Progenitor cell of endocrine pancreas (in vitro differentiated cells): ENCODE results near the gene GTF2H2C. TPM values are rescaled to one million over a fixed set of nuclear protein-coding genes. Genes with fewer than 3 reads are reported as not detected.
"Not testable (repeated sequence)": the region's sequence is repeated elsewhere in the genome, so short reads cannot be mapped to it uniquely, and the experiment has no call there.

ENCODE experiments used
- DNase-seq: peaks from one replicate; pipeline ENCODE4 v3.0.0; 2021; ENCODE audit warnings: low spot score; ENCODE audit not compliant: unreplicated experiment
- H3K27ac Mint-ChIP-seq: 2 replicates; pipeline ENCODE4 v1.8.0; 2021; ENCODE audit warnings: mild to moderate bottlenecking, moderate library complexity, mixed read lengths
- H3K27me3 Mint-ChIP-seq: 2 replicates; pipeline ENCODE4 v1.8.0; 2021; ENCODE audit warnings: mixed read lengths
- H3K36me3 Mint-ChIP-seq: 2 replicates; pipeline ENCODE4 v1.8.0; 2022; ENCODE audit warnings: mixed read lengths; ENCODE audit not compliant: insufficient read depth
- H3K4me1 Mint-ChIP-seq: 2 replicates; pipeline ENCODE4 v1.8.0; 2021; ENCODE audit warnings: low read depth, mixed read lengths
- H3K4me3 Mint-ChIP-seq: 2 replicates; pipeline ENCODE4 v1.8.0; 2021; ENCODE audit warnings: low read depth, mild to moderate bottlenecking, moderate library complexity, mixed read lengths
- H3K9me3 Mint-ChIP-seq: 2 replicates; pipeline ENCODE4 v1.8.0; 2021; ENCODE audit warnings: low read depth, mixed read lengths
- CTCF ChIP-seq: fragments of 200-600 bp; sonication (generic); IDR thresholded peaks from one replicate; pipeline ENCODE4 v1.5.0; 2021; ENCODE audit warnings: antibody characterized with exemption, mild to moderate bottlenecking; ENCODE audit not compliant: unreplicated experiment
- long read RNA-seq: library from polyadenylated mRNA; unstranded; transcript quantifications from one replicate; pipeline ENCODE4 v2.0.0, GENCODE V29; 2020
- total RNA-seq: library from RNA; stranded (reverse); gene quantifications from 2 replicates; pipeline ENCODE4 v1.2.1, GENCODE V29; 2021

GTF2H2C gene
- total RNA-seq: 52.6 and 64.1 TPM in 2 replicates
- long read RNA-seq, transcript GTF2H2C-201 (17 exons, 1,803 nt): minor isoform, 10 of 98 reads
- long read RNA-seq, transcript GTF2H2C-210 (16 exons, 2,952 nt): major isoform, 20 of 98 reads
- long read RNA-seq, partial matches to known transcripts: 10 of 98 reads
- long read RNA-seq, other reads (novel, unspliced or antisense): 58 of 98 reads

- H3K9me3 Mint-ChIP-seq, H3K27me3 Mint-ChIP-seq, H3K36me3 Mint-ChIP-seq, H3K4me1 Mint-ChIP-seq: not testable (repeated sequence)
- peak; percentile 41 for TF ChIP-seq CTCF
- H3K27ac Mint-ChIP-seq: peak within 1 kb of the TSS; percentile 96
- peak; percentile 58 for DNase-seq
- H3K4me3 Mint-ChIP-seq: peak within 1 kb of the TSS; percentile 88
These were observed at the start of gene GTF2H2C for GRCh38 chr5:69559908-69560330. Gene GTF2H2C (plus strand): TSS chr5:69560191. CDS start chr5:69565133, 4,942 bp downstream.

GRCh38 chr5:69510694-69511093 lies 49.3 kb upstream of the GTF2H2C start:
- no peak for TF ChIP-seq CTCF
- DNase-seq: no peak
- Mint-ChIP-seq H3K4me1 (peaks cover 20% of the 10 kb centered on the region), H3K9me3 (no peaks in the 10 kb centered on the region), H3K27me3 (no peaks in the 10 kb centered on the region), H3K27ac (no peak overlapping the region), H3K36me3 (peaks cover 38% of the 10 kb centered on the region), H3K4me3 (no peak overlapping the region)

- peaks cover 35% of the 10 kb centered on the region for H3K36me3 Mint-ChIP-seq
These were observed 47.2 kb upstream of the GTF2H2C start for GRCh38 chr5:69512740-69513260.

GRCh38 chr5:69515570-69515969 lies 44.4 kb upstream of the GTF2H2C start:
- not testable (repeated sequence) for H3K27ac Mint-ChIP-seq, H3K4me3 Mint-ChIP-seq, H3K27me3 Mint-ChIP-seq, DNase-seq, H3K9me3 Mint-ChIP-seq
- peaks cover 17% of the 10 kb centered on the region for H3K36me3 Mint-ChIP-seq
- H3K4me1 Mint-ChIP-seq: peaks cover 50% of the 10 kb centered on the region

More at GRCh38 chr5:69512740-69513260, 47.2 kb upstream of the GTF2H2C start:
- H3K4me1 Mint-ChIP-seq: peaks cover 29% of the 10 kb centered on the region
- no peaks in the 10 kb centered on the region for H3K27me3 Mint-ChIP-seq
- no peak for DNase-seq
- peak overlapping the region; percentile 98 for H3K27ac Mint-ChIP-seq
- no peak overlapping the region for H3K4me3 Mint-ChIP-seq
- TF ChIP-seq CTCF: no peak
- H3K9me3 Mint-ChIP-seq: no peaks in the 10 kb centered on the region

GRCh38 chr5:69516769-69517168 lies 43.2 kb upstream of the GTF2H2C start:
- Mint-ChIP-seq H3K36me3 (peaks cover 16% of the 10 kb centered on the region), H3K4me3 (no peak overlapping the region), H3K9me3 (no peaks in the 10 kb centered on the region), H3K27me3 (no peaks in the 10 kb centered on the region), H3K27ac (peak overlapping the region; percentile 95), H3K4me1 (peaks cover 56% of the 10 kb centered on the region)
- no peak for DNase-seq
- no peak for TF ChIP-seq CTCF

- peak overlapping the region; percentile 95 for H3K27ac Mint-ChIP-seq
These were observed 42.2 kb upstream of the GTF2H2C start for GRCh38 chr5:69517763-69518212.

More at GRCh38 chr5:69517763-69518212, 42.2 kb upstream of the GTF2H2C start:
- Mint-ChIP-seq H3K36me3 (peaks cover 17% of the 10 kb centered on the region), H3K27me3 (no peaks in the 10 kb centered on the region), H3K9me3 (no peaks in the 10 kb centered on the region), H3K4me1 (peaks cover 53% of the 10 kb centered on the region), H3K4me3 (peak overlapping the region; percentile 31)
- TF ChIP-seq CTCF: no peak
- no peak for DNase-seq
